Fibroblast of the aortic adventitia (primary cell): ENCODE measurements around the gene REXO5. TPM values are rescaled to one million over a fixed set of nuclear protein-coding genes. Genes with fewer than 3 reads are reported as not detected.
A peak's percentile ranks its signal among the peaks of the same experiment; 100 is the strongest.

Experiments
- DNase-seq: peaks from one replicate; pipeline ENCODE4 v3.0.0-alpha.2; 2010; ENCODE audit warnings: low read depth
- H3K4me3 ChIP-seq: 2 replicates; pipeline ENCODE4 v1.5.1; 2011; ENCODE audit warnings: low read depth, mild to moderate bottlenecking, control low read depth, low read length, moderate library complexity
- CTCF ChIP-seq: IDR thresholded peaks from 2 replicates; pipeline ENCODE4 v1.5.1; 2011; ENCODE audit warnings: mild to moderate bottlenecking, low read length, control low read depth, inconsistent platforms; ENCODE audit not compliant: insufficient read depth
- total RNA-seq: library from RNA; depleted of rRNA; stranded (reverse); fragments of >200 nt; gene quantifications from 2 replicates; pipeline ENCODE4 v1.2.3, GENCODE V29; 2012; ENCODE audit warnings: low replicate concordance

REXO5 gene
- total RNA-seq, 1 donor, result 12.4 TPM

- TF ChIP-seq CTCF, result no peak
- no peak for DNase-seq
- no peak overlapping the region for H3K4me3 ChIP-seq
Observed at GRCh38 chr16:20870122-20870820, 63.9 kb downstream of the REXO5 start.

- DNase-seq, result peak; percentile 54
- no peak overlapping the region for H3K4me3 ChIP-seq
- TF ChIP-seq CTCF, result no peak
Observed at GRCh38 chr16:20871258-20871657, 64.9 kb downstream of the REXO5 start.

GRCh38 chr16:20871941-20872815 lies 65.9 kb downstream of the REXO5 start:
- no peak for DNase-seq
- H3K4me3 ChIP-seq, result no peak overlapping the region
- no peak for TF ChIP-seq CTCF

- TF ChIP-seq CTCF, result no peak
- H3K4me3 ChIP-seq, result no peak overlapping the region
Observed at GRCh38 chr16:20873331-20873730, 67.0 kb downstream of the REXO5 start.

GRCh38 chr16:20874088-20874581 lies 67.8 kb downstream of the REXO5 start:
- no peak for TF ChIP-seq CTCF
- no peak overlapping the region for H3K4me3 ChIP-seq
- no peak for DNase-seq

More at GRCh38 chr16:20873331-20873730, 67.0 kb downstream of the REXO5 start:
- no peak for DNase-seq

- DNase-seq, result no peak
Observed at GRCh38 chr16:20875355-20875650, 69.0 kb downstream of the REXO5 start.

More at GRCh38 chr16:20875355-20875650, 69.0 kb downstream of the REXO5 start:
- no peak overlapping the region for H3K4me3 ChIP-seq
- TF ChIP-seq CTCF, result no peak
